GM19193 (cell line): ENCODE results near the gene DNM3.

ENCODE experiments used
- POLR2A ChIP-seq: IDR thresholded peaks from 4 replicates; pipeline ENCODE4 v1.6.1; 2011; ENCODE audit not compliant: insufficient read depth, insufficient read length; ENCODE audit errors: extremely low read depth

DNM3 gene

DNA sequence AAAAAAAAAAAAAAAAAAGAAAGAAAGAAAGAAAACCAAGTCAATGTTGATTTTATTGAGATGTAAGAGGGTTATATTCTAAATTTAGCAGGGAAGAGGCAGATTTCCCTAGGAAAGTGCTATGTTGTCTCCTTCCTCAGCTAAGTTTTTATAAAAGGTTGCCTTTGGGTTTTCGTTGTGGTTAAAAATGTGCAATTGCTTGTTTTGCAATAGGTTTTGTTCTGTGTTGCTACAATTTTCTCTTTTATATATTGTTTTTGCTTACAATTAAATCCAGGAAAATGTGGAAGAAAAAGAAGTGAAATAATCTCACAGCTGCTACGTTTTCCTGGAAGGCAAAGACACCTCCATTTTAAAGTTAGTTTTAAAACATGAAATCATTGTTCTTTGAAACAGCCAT, 442.5 kb downstream of the DNM3 start:
- TF ChIP-seq POLR2A: no peak

- no peak for TF ChIP-seq POLR2A
Measured at GRCh38 chr1:172286629-172287076, 445.4 kb downstream of the DNM3 start.

DNA sequence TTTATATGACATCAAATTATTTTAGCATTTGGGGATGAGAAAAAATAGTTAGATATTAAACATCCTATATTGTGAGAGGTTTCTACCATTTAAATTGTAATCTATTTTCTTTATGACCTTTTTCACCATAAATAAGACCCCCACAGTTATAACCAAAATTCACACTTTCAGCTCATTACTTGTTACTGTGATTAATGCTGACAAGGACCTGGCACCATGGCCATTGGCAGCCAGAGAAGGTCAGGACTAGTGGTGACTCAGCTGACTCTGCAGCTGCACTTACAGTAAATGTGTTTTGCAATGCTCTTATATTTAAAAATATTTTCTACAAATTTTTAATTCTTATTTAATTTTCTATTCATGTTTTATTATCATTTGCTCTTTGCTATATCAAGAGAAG, 445.9 kb downstream of the DNM3 start:
- no peak for TF ChIP-seq POLR2A

- TF ChIP-seq POLR2A: no peak
Measured at GRCh38 chr1:172288581-172288980, 447.3 kb downstream of the DNM3 start.

GRCh38 chr1:172289448-172289847, 448.1 kb downstream of the DNM3 start:
- no peak for TF ChIP-seq POLR2A

GRCh38 chr1:172292840-172293239, 451.5 kb downstream of the DNM3 start:
- no peak for TF ChIP-seq POLR2A

DNA sequence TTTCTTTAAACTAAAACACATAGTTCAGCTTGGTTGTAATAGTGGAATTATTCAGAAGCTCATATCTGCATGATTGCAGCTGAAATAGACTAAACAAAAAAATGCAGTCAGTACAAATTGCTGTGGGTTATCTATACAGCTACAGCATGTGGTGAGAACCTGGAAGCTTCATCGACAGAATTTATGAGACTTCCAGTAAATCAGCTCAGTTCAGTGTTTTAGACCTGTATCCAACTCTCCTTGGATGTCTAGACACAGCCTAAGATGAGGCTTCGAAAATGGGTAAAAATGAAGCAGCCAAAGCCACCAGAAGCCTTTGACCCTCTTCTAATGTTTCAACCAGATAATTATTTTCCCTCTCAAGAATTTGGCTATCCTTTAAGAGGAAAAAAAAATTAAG, 452.1 kb downstream of the DNM3 start:
- no peak for TF ChIP-seq POLR2A

DNA sequence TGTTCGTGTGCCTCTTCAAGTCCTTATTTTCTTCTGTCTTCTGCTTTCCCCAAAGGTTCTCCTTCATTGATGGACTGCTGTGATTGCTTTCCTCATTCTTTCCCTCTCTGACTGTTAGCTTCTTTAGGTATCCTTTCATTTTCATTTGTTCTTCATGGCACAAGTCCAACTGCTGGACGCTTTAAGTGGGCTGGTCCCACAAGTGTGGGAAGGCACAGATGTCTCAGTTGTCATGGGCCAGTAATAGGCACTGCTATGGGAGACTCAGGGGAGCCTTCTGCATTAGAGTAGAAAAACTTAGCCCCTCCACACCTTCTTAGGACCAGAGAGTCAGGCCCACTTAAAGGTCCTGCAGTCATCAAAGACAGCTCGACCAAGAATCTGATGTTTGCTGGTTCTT, 456.8 kb downstream of the DNM3 start:
- no peak for TF ChIP-seq POLR2A

DNA sequence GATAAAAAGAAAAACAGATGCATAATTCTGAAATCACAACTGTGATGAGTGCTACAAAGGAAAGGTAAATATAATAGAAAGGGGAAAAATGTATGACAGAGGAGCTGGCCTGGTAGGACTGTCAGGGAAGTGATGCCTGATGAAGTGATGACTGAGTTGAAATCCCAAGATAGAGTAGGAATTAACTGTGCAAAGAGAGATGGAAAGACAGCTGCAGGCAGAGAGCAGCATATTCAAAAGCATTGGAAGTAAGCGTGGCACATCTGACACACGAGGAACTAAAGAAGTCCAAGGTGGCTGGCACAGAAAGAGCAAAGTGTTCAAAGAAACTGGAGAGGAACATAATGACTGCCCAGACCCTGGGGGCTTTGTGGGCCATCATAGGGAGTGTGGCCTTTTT, 457.6 kb downstream of the DNM3 start:
- TF ChIP-seq POLR2A: no peak

- no peak for TF ChIP-seq POLR2A
Measured at GRCh38 chr1:172299515-172299914, 458.2 kb downstream of the DNM3 start.

- no peak for TF ChIP-seq POLR2A
Measured at GRCh38 chr1:172308142-172308541, 466.8 kb downstream of the DNM3 start.

- no peak for TF ChIP-seq POLR2A
Measured at GRCh38 chr1:172308577-172308976, 467.3 kb downstream of the DNM3 start.

- no peak for TF ChIP-seq POLR2A
Measured at GRCh38 chr1:172320733-172321132, 479.4 kb downstream of the DNM3 start.

DNA sequence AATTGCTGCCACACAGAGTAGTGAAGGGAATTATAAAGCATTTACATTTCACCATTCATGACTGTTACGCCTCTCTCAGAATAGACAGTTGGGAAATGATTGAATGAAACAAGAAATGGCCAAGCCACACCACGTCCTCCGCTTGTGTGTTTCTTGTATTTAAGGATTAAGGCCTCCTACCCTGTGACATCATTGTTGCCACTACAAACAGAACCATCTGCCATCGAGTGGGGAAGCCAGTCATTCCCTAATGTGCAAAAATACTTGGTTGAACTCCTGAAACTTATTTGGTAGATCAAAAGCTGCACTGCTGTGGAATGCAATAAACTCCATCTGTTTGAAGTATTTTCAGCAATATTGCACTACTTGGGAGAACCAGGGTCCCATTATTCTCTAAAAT, 480.2 kb downstream of the DNM3 start:
- TF ChIP-seq POLR2A: no peak

DNA sequence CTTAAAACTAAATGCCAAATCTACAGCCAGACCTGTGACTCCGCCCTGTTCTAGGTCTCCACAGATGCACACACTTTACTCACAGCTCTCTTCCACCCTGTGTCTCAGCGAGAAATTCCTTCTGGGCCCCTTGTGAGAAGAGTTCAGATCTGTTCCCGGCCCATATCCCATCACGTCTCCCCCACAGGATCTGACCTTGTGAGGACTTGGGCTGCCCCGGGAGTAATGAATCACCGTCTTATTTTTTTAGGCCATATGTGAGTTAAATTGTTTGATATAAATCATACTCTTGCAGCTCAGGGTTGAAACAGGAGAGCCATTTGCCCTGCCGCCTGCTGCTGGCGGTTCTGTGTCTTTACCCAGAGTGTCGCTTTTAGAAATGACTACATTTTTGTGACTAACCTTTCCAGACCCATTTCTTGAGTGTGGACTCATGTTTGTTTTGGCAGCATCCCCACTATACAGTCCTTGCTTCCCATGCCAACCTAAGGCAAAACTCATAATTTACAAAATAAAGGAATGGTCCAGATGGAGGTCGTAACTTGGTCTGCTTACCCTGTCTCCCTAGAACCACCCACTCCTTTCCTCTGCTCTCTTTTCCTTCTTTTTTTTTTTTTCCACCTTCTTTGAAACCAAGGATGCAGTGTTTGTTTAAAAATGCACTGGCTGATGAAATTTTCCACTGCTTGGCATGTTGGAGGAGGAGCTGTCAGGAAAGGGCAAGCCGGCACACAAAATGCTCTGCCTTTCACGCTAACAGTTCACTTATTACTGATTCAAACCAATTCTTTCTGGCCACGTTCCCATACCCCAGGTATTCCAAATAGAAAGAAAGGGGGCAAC, 481.1 kb downstream of the DNM3 start:
- no peak for TF ChIP-seq POLR2A

- no peak for TF ChIP-seq POLR2A
Measured at GRCh38 chr1:172323686-172324085, 482.4 kb downstream of the DNM3 start.

DNA sequence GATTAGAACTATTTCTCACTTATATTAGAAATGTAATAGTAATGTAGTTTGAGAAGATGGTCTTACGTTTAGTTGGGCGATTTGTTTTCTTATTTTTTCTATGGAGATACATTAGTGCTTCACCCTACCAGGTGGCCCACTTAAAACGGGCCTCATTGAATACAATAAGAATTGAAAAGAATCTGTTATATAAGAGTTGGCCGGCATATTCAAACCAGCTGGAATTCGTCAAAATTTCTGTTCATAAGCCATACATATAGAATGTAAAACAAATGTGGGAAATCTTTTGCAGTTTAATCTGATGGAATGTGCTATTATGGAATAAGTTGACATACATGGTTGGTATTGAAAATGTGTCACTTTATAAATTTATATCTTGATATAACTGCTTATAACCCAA, 482.8 kb downstream of the DNM3 start:
- no peak for TF ChIP-seq POLR2A
